ENCODE data around the gene FLRT3. TPM values are rescaled to one million over a fixed set of nuclear protein-coding genes. Genes with fewer than 3 reads are reported as not detected.

FLRT3 gene
- total and polyA plus RNA-seq, 10 of the 15 experiments (the other 5 are each of a cell fraction or from before 2014, with no cell fraction given) = 0.06 to 1.9 (median 0.29) TPM

- H3K9me3 ChIP-seq (replicated peaks; ENCODE audit: control insufficient read depth, insufficient read depth, low read length) = no peaks in the 10 kb centered on the region
- RAD21 ChIA-PET (ENCODE audit: unreplicated experiment) = no interaction called here
- ATAC-seq = peak; percentile 12; the same call in 2 of the 3 replicates
- no peak for DNase-seq (ENCODE audit: low read depth, low spot score)
- no TSS peak for BruUV-seq (replicated peaks)
- H3K36me3 ChIP-seq (ENCODE audit: control insufficient read depth in 2 of 2, insufficient read depth in 2 of 2, low read length in 1 of 2) = no peaks in the 10 kb centered on the region
- in situ Hi-C loops (cut with MboI) (loop anchor here (10.0 to 25.0 kb wide), 2 partner anchors 900 to 1327 kb away; no protein-coding TSS in a partner anchor), intact Hi-C loops (cut with micrococcal nuclease; ENCODE audit: unreplicated experiment) (loop anchor here (10.0 kb wide), 1 partner anchor 620 kb away; no protein-coding TSS in a partner anchor)
- POLR2A ChIA-PET = no interaction called here
- no peaks in the 10 kb centered on the region for H3K79me2 ChIP-seq (ENCODE audit: control insufficient read depth, insufficient read depth, low read length)
- CTCF ChIA-PET = interaction anchor here (1.0 kb wide), 1 partner anchor 612 kb away, joined by 4 read pairs; no protein-coding TSS in a partner anchor
- no peak for FAIRE-seq
- TF ChIP-seq MTA2 (IDR thresholded peaks at IDR 0.05; ENCODE audit: low read depth) (peak; percentile 59), BRCA1 (IDR thresholded peaks at IDR 0.05; ENCODE audit: low read depth, low read length) (no peak)
- no peaks in the 10 kb centered on the region for H4K20me1 ChIP-seq (ENCODE audit: control insufficient read depth, insufficient read depth)
- no peak overlapping the region for H3K4me3 ChIP-seq
- no peak overlapping the region for H2AFZ ChIP-seq (ENCODE audit: control insufficient read depth, low read depth, low read length)
- no peak overlapping the region for H3K4me2 ChIP-seq (ENCODE audit: control insufficient read depth, insufficient read depth)
- no peaks in the 10 kb centered on the region for H3K27me3 ChIP-seq (replicated peaks in 1 of 2; ENCODE audit: control insufficient read depth in 2 of 2, insufficient read depth in 2 of 2, low read length in 1 of 2)
- no peak overlapping the region for H3K27ac ChIP-seq (ENCODE audit: control insufficient read depth, insufficient read depth)
- H3K4me1 ChIP-seq (ENCODE audit: control insufficient read depth, insufficient read depth, low read length) = no peaks in the 10 kb centered on the region
- no peak overlapping the region for H3K9ac ChIP-seq (ENCODE audit: control insufficient read depth, insufficient read depth, low read length)
- SMC1A ChIA-PET (ENCODE audit: uncharacterized antibody, unreplicated experiment) = no interaction called here
Measured at GRCh38 chr20:14335052-14335451, 2.4 kb downstream of the FLRT3 start.

GRCh38 chr20:14334306-14334930 lies 3.0 kb downstream of the FLRT3 start:
- Histone ChIP-seq H3K9ac (ENCODE audit: control insufficient read depth, insufficient read depth, low read length) (no peak overlapping the region), H3K4me3 (no peak overlapping the region), H4K20me1 (ENCODE audit: control insufficient read depth, insufficient read depth) (no peaks in the 10 kb centered on the region), H3K79me2 (ENCODE audit: control insufficient read depth, insufficient read depth, low read length) (no peaks in the 10 kb centered on the region), H3K4me1 (ENCODE audit: control insufficient read depth, insufficient read depth, low read length) (no peaks in the 10 kb centered on the region), H3K9me3 (replicated peaks; ENCODE audit: control insufficient read depth, insufficient read depth, low read length) (no peaks in the 10 kb centered on the region), H3K27me3 (replicated peaks in 1 of 2; ENCODE audit: control insufficient read depth in 2 of 2, insufficient read depth in 2 of 2, low read length in 1 of 2) (no peaks in the 10 kb centered on the region), H3K4me2 (ENCODE audit: control insufficient read depth, insufficient read depth) (no peak overlapping the region), H3K36me3 (ENCODE audit: control insufficient read depth in 2 of 2, insufficient read depth in 2 of 2, low read length in 1 of 2) (no peaks in the 10 kb centered on the region), H2AFZ (ENCODE audit: control insufficient read depth, low read depth, low read length) (no peak overlapping the region), H3K27ac (ENCODE audit: control insufficient read depth, insufficient read depth) (no peak overlapping the region)
- WGBS (ENCODE audit: insufficient coverage, insufficient replicate concordance, low lambda C conversion rate, missing lambda C conversion rate) = 22% methylated on average over 2 of the region's 3 CpGs
- CTCF ChIA-PET = interaction anchor here (0.6 to 1.0 kb wide), 2 partner anchors 280 to 613 kb away, joined by 3 to 4 read pairs; no protein-coding TSS in a partner anchor
- BruUV-seq (replicated peaks) = no TSS peak
- no peak for FAIRE-seq
- RAD21 ChIA-PET (ENCODE audit: unreplicated experiment) = no interaction called here
- in situ Hi-C loops (cut with MboI) (loop anchor here (10.0 to 25.0 kb wide), 2 partner anchors 900 to 1328 kb away; no protein-coding TSS in a partner anchor), intact Hi-C loops (cut with micrococcal nuclease; ENCODE audit: unreplicated experiment) (loop anchor here (10.0 kb wide), 1 partner anchor 620 kb away; no protein-coding TSS in a partner anchor)
- POLR2A ChIA-PET = no interaction called here
- no peak for DNase-seq (ENCODE audit: low read depth, low spot score)
- SMC1A ChIA-PET (ENCODE audit: uncharacterized antibody, unreplicated experiment) = interaction anchor here (0.7 kb wide), 1 partner anchor 503 kb away, joined by 3 read pairs; no protein-coding TSS in a partner anchor
- peak; percentile 56 for ATAC-seq
- TF ChIP-seq RUNX3 (IDR thresholded peaks at IDR 0.05; ENCODE audit: low read length) (no peak), PRDM15 (CRISPR knock-in tag; IDR thresholded peaks at IDR 0.05) (no peak), POLR2AphosphoS5 (IDR thresholded peaks at IDR 0.05; ENCODE audit: low read length) (no peak), RELA (IDR thresholded peaks at IDR 0.05; ENCODE audit: borderline replicate concordance, partially characterized antibody) (no peak), SMC3 (IDR thresholded peaks at IDR 0.05; ENCODE audit: borderline replicate concordance, low read length) (peak; percentile 17; the same call in 1 of the 2 replicates), SUPT20H (IDR thresholded peaks at IDR 0.05; ENCODE audit: borderline replicate concordance, control insufficient read depth, low read depth, low read length) (no peak), BMI1 (IDR thresholded peaks at IDR 0.05; ENCODE audit: borderline replicate concordance) (no peak), PAX5 (IDR thresholded peaks at IDR 0.05; ENCODE audit: borderline replicate concordance, low read depth, low read length) (no peak)
- TF ChIP-seq, protein P1, sequence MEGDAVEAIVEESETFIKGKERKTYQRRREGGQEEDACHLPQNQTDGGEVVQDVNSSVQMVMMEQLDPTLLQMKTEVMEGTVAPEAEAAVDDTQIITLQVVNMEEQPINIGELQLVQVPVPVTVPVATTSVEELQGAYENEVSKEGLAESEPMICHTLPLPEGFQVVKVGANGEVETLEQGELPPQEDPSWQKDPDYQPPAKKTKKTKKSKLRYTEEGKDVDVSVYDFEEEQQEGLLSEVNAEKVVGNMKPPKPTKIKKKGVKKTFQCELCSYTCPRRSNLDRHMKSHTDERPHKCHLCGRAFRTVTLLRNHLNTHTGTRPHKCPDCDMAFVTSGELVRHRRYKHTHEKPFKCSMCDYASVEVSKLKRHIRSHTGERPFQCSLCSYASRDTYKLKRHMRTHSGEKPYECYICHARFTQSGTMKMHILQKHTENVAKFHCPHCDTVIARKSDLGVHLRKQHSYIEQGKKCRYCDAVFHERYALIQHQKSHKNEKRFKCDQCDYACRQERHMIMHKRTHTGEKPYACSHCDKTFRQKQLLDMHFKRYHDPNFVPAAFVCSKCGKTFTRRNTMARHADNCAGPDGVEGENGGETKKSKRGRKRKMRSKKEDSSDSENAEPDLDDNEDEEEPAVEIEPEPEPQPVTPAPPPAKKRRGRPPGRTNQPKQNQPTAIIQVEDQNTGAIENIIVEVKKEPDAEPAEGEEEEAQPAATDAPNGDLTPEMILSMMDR (IDR thresholded peaks at IDR 0.05 in 2 of 3, conservative IDR thresholded peaks at IDR 0.05 in 1 of 3; ENCODE audit: control insufficient read depth in 2 of 3, extremely low read depth in 1 of 3, insufficient read depth in 1 of 3, low read depth in 3 of 3, low read length in 3 of 3) = peak; percentile 11 to 45 (median 21); a peak in 2 of 6 replicates

All from GM12878 (cell line).